ENCODE results near the gene PPP2R5D.

GRCh38 chr6:42963179-42963854, 21.1 kb upstream of the PPP2R5D start:
- TF ChIP-seq CTCF (IDR thresholded peaks at IDR 0.05) (no peak), MAX (IDR thresholded peaks at IDR 0.05) (no peak), RCOR1 (IDR thresholded peaks at IDR 0.05; ENCODE audit: low read depth, low read length) (no peak), BCL3 (IDR thresholded peaks at IDR 0.05) (no peak), TP53 (CRISPR knock-in tag; IDR thresholded peaks at IDR 0.05) (no peak), POLR2A (IDR thresholded peaks at IDR 0.05; ENCODE audit: low read length) (no peak), EHF (CRISPR knock-in tag; IDR thresholded peaks at IDR 0.05) (no peak)
